Measurements from ENCODE around the gene PPM1E. TPM values are rescaled to one million over a fixed set of nuclear protein-coding genes. Genes with fewer than 3 reads are reported as not detected.

The PPM1E gene
- total and polyA plus RNA-seq, 2 of the 4 experiments (the other 2 are of a cell fraction) = under 0.01 to 0.05 TPM

DNA sequence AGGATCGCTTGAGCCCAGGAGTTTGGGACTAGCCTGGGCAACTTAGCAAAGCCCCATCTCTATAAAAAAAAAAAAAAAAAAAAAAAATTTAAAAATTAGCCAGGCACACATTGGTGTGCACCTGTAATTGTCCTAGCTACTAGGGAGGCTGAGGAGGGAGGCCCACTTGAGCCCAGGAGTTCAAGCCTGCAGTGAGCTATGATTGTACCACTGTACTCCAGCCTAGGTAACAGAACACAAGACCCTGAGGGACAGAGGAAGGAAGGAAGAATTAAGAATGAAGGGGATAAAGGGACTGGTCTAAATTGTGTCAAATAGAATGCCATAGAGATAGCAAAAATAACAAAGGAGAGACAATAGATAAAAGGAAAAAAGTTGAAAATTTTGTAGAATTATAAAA is 248.2 kb downstream of the PPM1E start:
- no peak overlapping the region for H2AFZ ChIP-seq (replicated peaks; ENCODE audit: low read length, poor library complexity)
- no peak for ATAC-seq (ENCODE audit: low read depth)
- TF ChIP-seq CHD1 (IDR thresholded peaks at IDR 0.05; ENCODE audit: low read depth, low read length) = no peak
- TF ChIP-seq ELK1 (IDR thresholded peaks at IDR 0.05; ENCODE audit: borderline replicate concordance, low read depth, low read length) = no peak
- TF ChIP-seq SMC3 (IDR thresholded peaks at IDR 0.05; ENCODE audit: low read depth, low read length) = no peak
- no peak for TF ChIP-seq MAFK (IDR thresholded peaks at IDR 0.05; ENCODE audit: low read depth, low read length)
- no peak for TF ChIP-seq FOS (IDR thresholded peaks at IDR 0.05; ENCODE audit: low read depth, low read length)
- TF ChIP-seq RAD21 (IDR thresholded peaks at IDR 0.05; ENCODE audit: low read length) = no peak
- TF ChIP-seq RCOR1 (IDR thresholded peaks at IDR 0.05; ENCODE audit: insufficient replicate concordance, low read length) = no peak
- no peak for TF ChIP-seq CEBPB (IDR thresholded peaks at IDR 0.05; ENCODE audit: low read depth, low read length)
- TF ChIP-seq, protein P1, sequence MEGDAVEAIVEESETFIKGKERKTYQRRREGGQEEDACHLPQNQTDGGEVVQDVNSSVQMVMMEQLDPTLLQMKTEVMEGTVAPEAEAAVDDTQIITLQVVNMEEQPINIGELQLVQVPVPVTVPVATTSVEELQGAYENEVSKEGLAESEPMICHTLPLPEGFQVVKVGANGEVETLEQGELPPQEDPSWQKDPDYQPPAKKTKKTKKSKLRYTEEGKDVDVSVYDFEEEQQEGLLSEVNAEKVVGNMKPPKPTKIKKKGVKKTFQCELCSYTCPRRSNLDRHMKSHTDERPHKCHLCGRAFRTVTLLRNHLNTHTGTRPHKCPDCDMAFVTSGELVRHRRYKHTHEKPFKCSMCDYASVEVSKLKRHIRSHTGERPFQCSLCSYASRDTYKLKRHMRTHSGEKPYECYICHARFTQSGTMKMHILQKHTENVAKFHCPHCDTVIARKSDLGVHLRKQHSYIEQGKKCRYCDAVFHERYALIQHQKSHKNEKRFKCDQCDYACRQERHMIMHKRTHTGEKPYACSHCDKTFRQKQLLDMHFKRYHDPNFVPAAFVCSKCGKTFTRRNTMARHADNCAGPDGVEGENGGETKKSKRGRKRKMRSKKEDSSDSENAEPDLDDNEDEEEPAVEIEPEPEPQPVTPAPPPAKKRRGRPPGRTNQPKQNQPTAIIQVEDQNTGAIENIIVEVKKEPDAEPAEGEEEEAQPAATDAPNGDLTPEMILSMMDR (conservative IDR thresholded peaks at IDR 0.05; ENCODE audit: low read depth, low read length) = no peak
- TF ChIP-seq POLR2A (IDR thresholded peaks at IDR 0.05; ENCODE audit: low read depth, low read length) = no peak
- TF ChIP-seq BHLHE40 (IDR thresholded peaks at IDR 0.05; ENCODE audit: low read depth, low read length) = no peak
- TF ChIP-seq MXI1 (IDR thresholded peaks at IDR 0.05; ENCODE audit: borderline replicate concordance, low read depth, low read length) = no peak
- TF ChIP-seq RFX5 (IDR thresholded peaks at IDR 0.05; ENCODE audit: low read depth, low read length) = no peak
- no peak for TF ChIP-seq NFE2L2 (IDR thresholded peaks at IDR 0.05; ENCODE audit: low read depth, low read length)
- TF ChIP-seq USF2 (IDR thresholded peaks at IDR 0.05; ENCODE audit: low read depth, low read length) = no peak
- TF ChIP-seq MAZ (IDR thresholded peaks at IDR 0.05; ENCODE audit: borderline replicate concordance, low read depth, low read length) = no peak
- no peak overlapping the region for H2BK5ac ChIP-seq (ENCODE audit: low read depth, low read length, poor library complexity, severe bottlenecking)
- H3K9me1 ChIP-seq (ENCODE audit: insufficient read depth, low read length) = no peaks in the 10 kb centered on the region; the same call in 1 of the 2 replicates
- H4K5ac ChIP-seq (ENCODE audit: low read depth, low read length) = no peak overlapping the region
- no peak overlapping the region for H3K18ac ChIP-seq (ENCODE audit: low read depth, low read length)
- H3K14ac ChIP-seq (replicated peaks; ENCODE audit: low read depth, low read length) = no peak overlapping the region
- H2AK5ac ChIP-seq (ENCODE audit: low read depth, low read length) = peak overlapping the region; percentile 65; the same call in 1 of the 2 replicates
- H3K9ac ChIP-seq (ENCODE audit: low read depth, low read length) = no peak overlapping the region
- H3K4me1 ChIP-seq (ENCODE audit: control insufficient read depth, insufficient read depth, low read length) = peaks cover 5% of the 10 kb centered on the region
- H4K8ac ChIP-seq (ENCODE audit: low read depth in 2 of 2, low read length in 2 of 2) = no peak overlapping the region
- no peak overlapping the region for H3K4me2 ChIP-seq (ENCODE audit: low read depth, low read length)
- H2BK120ac ChIP-seq (ENCODE audit: low read depth, low read length) = no peak overlapping the region; the same call in 1 of the 2 replicates
- H2AK9ac ChIP-seq (replicated peaks; ENCODE audit: low read depth, low read length, poor library complexity) = no peak overlapping the region
- H3K27ac ChIP-seq (ENCODE audit: insufficient read depth, low read length) = no peak overlapping the region
- in situ Hi-C loops (cut with MboI; ENCODE audit: low sequenced_read_pairs) = loop anchor here (10.0 kb wide), 1 partner anchor 419 kb away; no protein-coding TSS in a partner anchor
- intact Hi-C loops (cut with micrococcal nuclease) = loop anchor here (1.0 to 5.0 kb wide), 3 partner anchors 47 to 347 kb away; no protein-coding TSS in a partner anchor
- no TSS peak for BruUV-seq (replicated peaks)
- no peak overlapping the region for H2BK20ac ChIP-seq (ENCODE audit: low read depth, low read length)
- no peak overlapping the region for H2BK15ac ChIP-seq (ENCODE audit: low read depth, low read length)
- DNase-seq = no peak
- H3K79me1 ChIP-seq (ENCODE audit: low read depth in 1 of 2, low read length in 2 of 2) = peaks cover 0 to 4% of the 10 kb centered on the region in 2 experiments; a peak in 1 of 4 replicates
- no peak overlapping the region for H3K23ac ChIP-seq (ENCODE audit: low read depth, low read length)
- WGBS, 2 experiments (ENCODE audit: extremely low coverage in 2 of 2, insufficient read length in 1 of 2) = no CpG with 5 or more reads among the region's 1 CpG
- peaks cover 4% of the 10 kb centered on the region; the same call in 1 of the 2 replicates for H3K36me3 ChIP-seq (ENCODE audit: control insufficient read depth, insufficient read depth, low read length)
- no peaks in the 10 kb centered on the region for H3K27me3 ChIP-seq (ENCODE audit: control insufficient read depth, insufficient read depth, low read length)
- H3K4ac ChIP-seq (ENCODE audit: low read depth, low read length) = no peak overlapping the region; the same call in 1 of the 2 replicates
- dilution Hi-C loops (cut with HindIII; ENCODE audit: low sequenced_read_pairs, unreplicated experiment) = no loop called here
- H3K9me3 ChIP-seq (ENCODE audit: control insufficient read depth, insufficient read depth, low read length) = no peaks in the 10 kb centered on the region
- H3K4me3 ChIP-seq (ENCODE audit: insufficient read depth, low read depth, low read length) = no peak overlapping the region
- ChIA-PET CTCF (interaction anchor here (1.2 to 3.8 kb wide), 2 partner anchors 292 to 416 kb away, joined by 3 to 28 read pairs; no protein-coding TSS in a partner anchor), POLR2A (ENCODE audit: unreplicated experiment) (no interaction called here)
- H4K20me1 ChIP-seq (ENCODE audit: insufficient read depth, low read length) = no peaks in the 10 kb centered on the region
- no peak overlapping the region for H3K56ac ChIP-seq (ENCODE audit: extremely low read depth, insufficient read depth, low read length)
- no peak overlapping the region for H4K91ac ChIP-seq (ENCODE audit: insufficient read depth, low read depth, low read length)

Data from IMR-90 (cell line).